ENCODE results near the gene PCCA.

The PCCA gene

GRCh38 chr13:100102042-100102441 lies 13.1 kb downstream of the PCCA start:
- Histone ChIP-seq H3K27ac (ENCODE audit: low read length) (no peak overlapping the region), H2AFZ (ENCODE audit: low read depth, low read length) (no peak overlapping the region), H3K9ac (ENCODE audit: low read depth, low read length) (no peak overlapping the region), H3K79me2 (ENCODE audit: insufficient read depth, low read length) (no peaks in the 10 kb centered on the region), H3K4me2 (ENCODE audit: insufficient read depth, low read length) (no peak overlapping the region), H3K27me3 (ENCODE audit: insufficient read depth, low read length, poor library complexity) (no peaks in the 10 kb centered on the region), H3K4me1 (ENCODE audit: insufficient read depth, low read length) (no peaks in the 10 kb centered on the region), H3K9me3 (ENCODE audit: insufficient read depth, low read length, severe bottlenecking) (no peaks in the 10 kb centered on the region), H4K20me1 (ENCODE audit: insufficient read depth, low read length) (no peaks in the 10 kb centered on the region), H3K4me3 (ENCODE audit: low read depth in 1 of 2, low read length in 2 of 2) (no peak overlapping the region), H3K36me3 (ENCODE audit: insufficient read depth, low read length) (no peaks in the 10 kb centered on the region)
- TF ChIP-seq CTCF (IDR thresholded peaks at IDR 0.05; ENCODE audit: borderline replicate concordance, extremely low read depth, low read length, poor library complexity, severe bottlenecking) (no peak), EZH2 (IDR thresholded peaks at IDR 0.05; ENCODE audit: borderline replicate concordance, low read depth, low read length, severe bottlenecking) (no peak)
- no peak for DNase-seq
- ATAC-seq (ENCODE audit: insufficient read depth, low read depth): no peak

GRCh38 chr13:100106005-100106404 lies 17.1 kb downstream of the PCCA start:
- Histone ChIP-seq H2AFZ (ENCODE audit: low read depth, low read length) (no peak overlapping the region), H3K27me3 (ENCODE audit: insufficient read depth, low read length, poor library complexity) (no peaks in the 10 kb centered on the region), H3K36me3 (ENCODE audit: insufficient read depth, low read length) (no peaks in the 10 kb centered on the region), H3K4me3 (ENCODE audit: low read depth in 1 of 2, low read length in 2 of 2) (no peak overlapping the region), H4K20me1 (ENCODE audit: insufficient read depth, low read length) (no peaks in the 10 kb centered on the region), H3K9ac (ENCODE audit: low read depth, low read length) (no peak overlapping the region), H3K27ac (ENCODE audit: low read length) (no peak overlapping the region), H3K4me1 (ENCODE audit: insufficient read depth, low read length) (no peaks in the 10 kb centered on the region), H3K9me3 (ENCODE audit: insufficient read depth, low read length, severe bottlenecking) (no peaks in the 10 kb centered on the region), H3K79me2 (ENCODE audit: insufficient read depth, low read length) (no peaks in the 10 kb centered on the region), H3K4me2 (ENCODE audit: insufficient read depth, low read length) (no peak overlapping the region)
- no peak for ATAC-seq (ENCODE audit: insufficient read depth, low read depth)
- DNase-seq: no peak
- no peak for TF ChIP-seq EZH2 (IDR thresholded peaks at IDR 0.05; ENCODE audit: borderline replicate concordance, low read depth, low read length, severe bottlenecking)
- no peak for TF ChIP-seq CTCF (IDR thresholded peaks at IDR 0.05; ENCODE audit: borderline replicate concordance, extremely low read depth, low read length, poor library complexity, severe bottlenecking)

GRCh38 chr13:100106705-100107104 lies 17.8 kb downstream of the PCCA start:
- no peak for TF ChIP-seq EZH2 (IDR thresholded peaks at IDR 0.05; ENCODE audit: borderline replicate concordance, low read depth, low read length, severe bottlenecking)
- TF ChIP-seq CTCF (IDR thresholded peaks at IDR 0.05; ENCODE audit: borderline replicate concordance, extremely low read depth, low read length, poor library complexity, severe bottlenecking): no peak
- no peak overlapping the region for H3K4me3 ChIP-seq (ENCODE audit: low read depth in 1 of 2, low read length in 2 of 2)

More at GRCh38 chr13:100106705-100107104, 17.8 kb downstream of the PCCA start:
- Histone ChIP-seq H3K4me1 (ENCODE audit: insufficient read depth, low read length) (no peaks in the 10 kb centered on the region), H3K9me3 (ENCODE audit: insufficient read depth, low read length, severe bottlenecking) (no peaks in the 10 kb centered on the region), H4K20me1 (ENCODE audit: insufficient read depth, low read length) (no peaks in the 10 kb centered on the region), H3K36me3 (ENCODE audit: insufficient read depth, low read length) (no peaks in the 10 kb centered on the region), H3K79me2 (ENCODE audit: insufficient read depth, low read length) (no peaks in the 10 kb centered on the region), H2AFZ (ENCODE audit: low read depth, low read length) (no peak overlapping the region), H3K27ac (ENCODE audit: low read length) (no peak overlapping the region), H3K4me2 (ENCODE audit: insufficient read depth, low read length) (no peak overlapping the region), H3K9ac (ENCODE audit: low read depth, low read length) (no peak overlapping the region), H3K27me3 (ENCODE audit: insufficient read depth, low read length, poor library complexity) (no peaks in the 10 kb centered on the region)
- ATAC-seq (ENCODE audit: insufficient read depth, low read depth): no peak
- no peak for DNase-seq

Data from DND-41 (cell line).